ENCODE data around the gene CYP39A1. TPM values are rescaled to one million over a fixed set of nuclear protein-coding genes. Genes with fewer than 3 reads are reported as not detected.
A peak's percentile ranks its signal among the peaks of the same experiment; 100 is the strongest.

The CYP39A1 gene
- total and polyA plus RNA-seq, 2 experiments from 2014 or later = 1.5 to 3.5 TPM

DNA sequence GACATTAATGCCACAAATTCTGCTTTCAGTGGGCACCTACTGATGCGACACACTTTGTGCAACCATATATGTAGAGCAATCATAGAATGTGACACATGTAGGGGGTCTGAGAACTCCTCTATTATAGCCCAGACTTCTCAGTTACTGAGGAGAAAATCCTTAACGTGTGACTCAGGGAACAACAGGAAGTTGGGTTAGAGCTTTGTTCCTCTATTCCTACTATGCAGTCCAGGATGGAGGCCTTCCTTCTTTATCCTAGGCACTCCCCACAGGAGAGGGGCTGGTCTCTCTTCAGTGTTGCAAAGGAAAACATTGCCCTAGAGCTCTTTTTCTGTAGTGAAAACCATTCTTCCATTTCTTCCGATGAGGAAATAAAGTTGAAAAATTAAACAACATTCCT is 121.7 kb downstream of the CYP39A1 start:
- Mint-ChIP-seq H3K36me3 (ENCODE audit: low read depth) (no peaks in the 10 kb centered on the region), H3K4me1 (peaks cover 22% of the 10 kb centered on the region), H3K27me3 (ENCODE audit: insufficient read depth, low read depth, poor library complexity) (peaks cover 7% of the 10 kb centered on the region), H3K4me3 (no peak overlapping the region), H3K9me3 (no peaks in the 10 kb centered on the region; the same call in 2 of the 3 replicates), H3K27ac (no peak overlapping the region)
- Histone ChIP-seq H3K9me2 (ENCODE audit: insufficient read depth) (no peaks in the 10 kb centered on the region), H3K4me3 (no peak overlapping the region), H2AFZ (peak overlapping the region; percentile 57; the same call in 1 of the 2 replicates), H3K4me2 (peak overlapping the region; percentile 33; the same call in 1 of the 2 replicates), H3F3A (replicated peaks; ENCODE audit: low read depth) (no peaks in the 10 kb centered on the region), H3K27ac (ENCODE audit: low read depth) (no peak overlapping the region), H3K4me1 (ENCODE audit: insufficient read depth) (peaks cover 27% of the 10 kb centered on the region), H3K36me3 (ENCODE audit: insufficient read depth) (no peaks in the 10 kb centered on the region), H3K27me3 (ENCODE audit: insufficient read depth) (no peaks in the 10 kb centered on the region), H4K20me1 (replicated peaks; ENCODE audit: insufficient read depth) (no peaks in the 10 kb centered on the region), H3K79me2 (replicated peaks; ENCODE audit: insufficient read depth) (no peaks in the 10 kb centered on the region)
- DNase-seq (ENCODE audit: low spot score) (no peak), ATAC-seq (no peak; the same call in 2 of the 3 replicates)
- TF ChIP-seq EZH2phosphoT487 (IDR thresholded peaks at IDR 0.05; ENCODE audit: unreplicated experiment) (no peak), NANOG (IDR thresholded peaks at IDR 0.05; ENCODE audit: borderline replicate concordance) (no peak), CREB1 (CRISPR knock-in tag; IDR thresholded peaks at IDR 0.05; ENCODE audit: low read depth) (no peak), EZH2 (IDR thresholded peaks at IDR 0.05; ENCODE audit: low read depth, unreplicated experiment) (no peak), POLR2AphosphoS5 (IDR thresholded peaks at IDR 0.05; ENCODE audit: low read depth) (no peak), ZNF114 (CRISPR knock-in tag; IDR thresholded peaks at IDR 0.05) (no peak), JUNB (IDR thresholded peaks at IDR 0.05; ENCODE audit: unreplicated experiment) (no peak), ZNF331 (CRISPR knock-in tag; IDR thresholded peaks at IDR 0.05; ENCODE audit: low read depth) (no peak)
- TF ChIP-seq, protein P1, sequence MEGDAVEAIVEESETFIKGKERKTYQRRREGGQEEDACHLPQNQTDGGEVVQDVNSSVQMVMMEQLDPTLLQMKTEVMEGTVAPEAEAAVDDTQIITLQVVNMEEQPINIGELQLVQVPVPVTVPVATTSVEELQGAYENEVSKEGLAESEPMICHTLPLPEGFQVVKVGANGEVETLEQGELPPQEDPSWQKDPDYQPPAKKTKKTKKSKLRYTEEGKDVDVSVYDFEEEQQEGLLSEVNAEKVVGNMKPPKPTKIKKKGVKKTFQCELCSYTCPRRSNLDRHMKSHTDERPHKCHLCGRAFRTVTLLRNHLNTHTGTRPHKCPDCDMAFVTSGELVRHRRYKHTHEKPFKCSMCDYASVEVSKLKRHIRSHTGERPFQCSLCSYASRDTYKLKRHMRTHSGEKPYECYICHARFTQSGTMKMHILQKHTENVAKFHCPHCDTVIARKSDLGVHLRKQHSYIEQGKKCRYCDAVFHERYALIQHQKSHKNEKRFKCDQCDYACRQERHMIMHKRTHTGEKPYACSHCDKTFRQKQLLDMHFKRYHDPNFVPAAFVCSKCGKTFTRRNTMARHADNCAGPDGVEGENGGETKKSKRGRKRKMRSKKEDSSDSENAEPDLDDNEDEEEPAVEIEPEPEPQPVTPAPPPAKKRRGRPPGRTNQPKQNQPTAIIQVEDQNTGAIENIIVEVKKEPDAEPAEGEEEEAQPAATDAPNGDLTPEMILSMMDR (conservative IDR thresholded peaks at IDR 0.05; ENCODE audit: low read depth in 2 of 2) = no peak
- TF ChIP-seq, protein P2, sequence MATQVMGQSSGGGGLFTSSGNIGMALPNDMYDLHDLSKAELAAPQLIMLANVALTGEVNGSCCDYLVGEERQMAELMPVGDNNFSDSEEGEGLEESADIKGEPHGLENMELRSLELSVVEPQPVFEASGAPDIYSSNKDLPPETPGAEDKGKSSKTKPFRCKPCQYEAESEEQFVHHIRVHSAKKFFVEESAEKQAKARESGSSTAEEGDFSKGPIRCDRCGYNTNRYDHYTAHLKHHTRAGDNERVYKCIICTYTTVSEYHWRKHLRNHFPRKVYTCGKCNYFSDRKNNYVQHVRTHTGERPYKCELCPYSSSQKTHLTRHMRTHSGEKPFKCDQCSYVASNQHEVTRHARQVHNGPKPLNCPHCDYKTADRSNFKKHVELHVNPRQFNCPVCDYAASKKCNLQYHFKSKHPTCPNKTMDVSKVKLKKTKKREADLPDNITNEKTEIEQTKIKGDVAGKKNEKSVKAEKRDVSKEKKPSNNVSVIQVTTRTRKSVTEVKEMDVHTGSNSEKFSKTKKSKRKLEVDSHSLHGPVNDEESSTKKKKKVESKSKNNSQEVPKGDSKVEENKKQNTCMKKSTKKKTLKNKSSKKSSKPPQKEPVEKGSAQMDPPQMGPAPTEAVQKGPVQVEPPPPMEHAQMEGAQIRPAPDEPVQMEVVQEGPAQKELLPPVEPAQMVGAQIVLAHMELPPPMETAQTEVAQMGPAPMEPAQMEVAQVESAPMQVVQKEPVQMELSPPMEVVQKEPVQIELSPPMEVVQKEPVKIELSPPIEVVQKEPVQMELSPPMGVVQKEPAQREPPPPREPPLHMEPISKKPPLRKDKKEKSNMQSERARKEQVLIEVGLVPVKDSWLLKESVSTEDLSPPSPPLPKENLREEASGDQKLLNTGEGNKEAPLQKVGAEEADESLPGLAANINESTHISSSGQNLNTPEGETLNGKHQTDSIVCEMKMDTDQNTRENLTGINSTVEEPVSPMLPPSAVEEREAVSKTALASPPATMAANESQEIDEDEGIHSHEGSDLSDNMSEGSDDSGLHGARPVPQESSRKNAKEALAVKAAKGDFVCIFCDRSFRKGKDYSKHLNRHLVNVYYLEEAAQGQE (IDR thresholded peaks at IDR 0.05; ENCODE audit: unreplicated experiment) = no peak
- TF ChIP-seq, protein P3, sequence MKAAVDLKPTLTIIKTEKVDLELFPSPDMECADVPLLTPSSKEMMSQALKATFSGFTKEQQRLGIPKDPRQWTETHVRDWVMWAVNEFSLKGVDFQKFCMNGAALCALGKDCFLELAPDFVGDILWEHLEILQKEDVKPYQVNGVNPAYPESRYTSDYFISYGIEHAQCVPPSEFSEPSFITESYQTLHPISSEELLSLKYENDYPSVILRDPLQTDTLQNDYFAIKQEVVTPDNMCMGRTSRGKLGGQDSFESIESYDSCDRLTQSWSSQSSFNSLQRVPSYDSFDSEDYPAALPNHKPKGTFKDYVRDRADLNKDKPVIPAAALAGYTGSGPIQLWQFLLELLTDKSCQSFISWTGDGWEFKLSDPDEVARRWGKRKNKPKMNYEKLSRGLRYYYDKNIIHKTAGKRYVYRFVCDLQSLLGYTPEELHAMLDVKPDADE (IDR thresholded peaks at IDR 0.05) = no peak
- TF ChIP-seq, protein P4, sequence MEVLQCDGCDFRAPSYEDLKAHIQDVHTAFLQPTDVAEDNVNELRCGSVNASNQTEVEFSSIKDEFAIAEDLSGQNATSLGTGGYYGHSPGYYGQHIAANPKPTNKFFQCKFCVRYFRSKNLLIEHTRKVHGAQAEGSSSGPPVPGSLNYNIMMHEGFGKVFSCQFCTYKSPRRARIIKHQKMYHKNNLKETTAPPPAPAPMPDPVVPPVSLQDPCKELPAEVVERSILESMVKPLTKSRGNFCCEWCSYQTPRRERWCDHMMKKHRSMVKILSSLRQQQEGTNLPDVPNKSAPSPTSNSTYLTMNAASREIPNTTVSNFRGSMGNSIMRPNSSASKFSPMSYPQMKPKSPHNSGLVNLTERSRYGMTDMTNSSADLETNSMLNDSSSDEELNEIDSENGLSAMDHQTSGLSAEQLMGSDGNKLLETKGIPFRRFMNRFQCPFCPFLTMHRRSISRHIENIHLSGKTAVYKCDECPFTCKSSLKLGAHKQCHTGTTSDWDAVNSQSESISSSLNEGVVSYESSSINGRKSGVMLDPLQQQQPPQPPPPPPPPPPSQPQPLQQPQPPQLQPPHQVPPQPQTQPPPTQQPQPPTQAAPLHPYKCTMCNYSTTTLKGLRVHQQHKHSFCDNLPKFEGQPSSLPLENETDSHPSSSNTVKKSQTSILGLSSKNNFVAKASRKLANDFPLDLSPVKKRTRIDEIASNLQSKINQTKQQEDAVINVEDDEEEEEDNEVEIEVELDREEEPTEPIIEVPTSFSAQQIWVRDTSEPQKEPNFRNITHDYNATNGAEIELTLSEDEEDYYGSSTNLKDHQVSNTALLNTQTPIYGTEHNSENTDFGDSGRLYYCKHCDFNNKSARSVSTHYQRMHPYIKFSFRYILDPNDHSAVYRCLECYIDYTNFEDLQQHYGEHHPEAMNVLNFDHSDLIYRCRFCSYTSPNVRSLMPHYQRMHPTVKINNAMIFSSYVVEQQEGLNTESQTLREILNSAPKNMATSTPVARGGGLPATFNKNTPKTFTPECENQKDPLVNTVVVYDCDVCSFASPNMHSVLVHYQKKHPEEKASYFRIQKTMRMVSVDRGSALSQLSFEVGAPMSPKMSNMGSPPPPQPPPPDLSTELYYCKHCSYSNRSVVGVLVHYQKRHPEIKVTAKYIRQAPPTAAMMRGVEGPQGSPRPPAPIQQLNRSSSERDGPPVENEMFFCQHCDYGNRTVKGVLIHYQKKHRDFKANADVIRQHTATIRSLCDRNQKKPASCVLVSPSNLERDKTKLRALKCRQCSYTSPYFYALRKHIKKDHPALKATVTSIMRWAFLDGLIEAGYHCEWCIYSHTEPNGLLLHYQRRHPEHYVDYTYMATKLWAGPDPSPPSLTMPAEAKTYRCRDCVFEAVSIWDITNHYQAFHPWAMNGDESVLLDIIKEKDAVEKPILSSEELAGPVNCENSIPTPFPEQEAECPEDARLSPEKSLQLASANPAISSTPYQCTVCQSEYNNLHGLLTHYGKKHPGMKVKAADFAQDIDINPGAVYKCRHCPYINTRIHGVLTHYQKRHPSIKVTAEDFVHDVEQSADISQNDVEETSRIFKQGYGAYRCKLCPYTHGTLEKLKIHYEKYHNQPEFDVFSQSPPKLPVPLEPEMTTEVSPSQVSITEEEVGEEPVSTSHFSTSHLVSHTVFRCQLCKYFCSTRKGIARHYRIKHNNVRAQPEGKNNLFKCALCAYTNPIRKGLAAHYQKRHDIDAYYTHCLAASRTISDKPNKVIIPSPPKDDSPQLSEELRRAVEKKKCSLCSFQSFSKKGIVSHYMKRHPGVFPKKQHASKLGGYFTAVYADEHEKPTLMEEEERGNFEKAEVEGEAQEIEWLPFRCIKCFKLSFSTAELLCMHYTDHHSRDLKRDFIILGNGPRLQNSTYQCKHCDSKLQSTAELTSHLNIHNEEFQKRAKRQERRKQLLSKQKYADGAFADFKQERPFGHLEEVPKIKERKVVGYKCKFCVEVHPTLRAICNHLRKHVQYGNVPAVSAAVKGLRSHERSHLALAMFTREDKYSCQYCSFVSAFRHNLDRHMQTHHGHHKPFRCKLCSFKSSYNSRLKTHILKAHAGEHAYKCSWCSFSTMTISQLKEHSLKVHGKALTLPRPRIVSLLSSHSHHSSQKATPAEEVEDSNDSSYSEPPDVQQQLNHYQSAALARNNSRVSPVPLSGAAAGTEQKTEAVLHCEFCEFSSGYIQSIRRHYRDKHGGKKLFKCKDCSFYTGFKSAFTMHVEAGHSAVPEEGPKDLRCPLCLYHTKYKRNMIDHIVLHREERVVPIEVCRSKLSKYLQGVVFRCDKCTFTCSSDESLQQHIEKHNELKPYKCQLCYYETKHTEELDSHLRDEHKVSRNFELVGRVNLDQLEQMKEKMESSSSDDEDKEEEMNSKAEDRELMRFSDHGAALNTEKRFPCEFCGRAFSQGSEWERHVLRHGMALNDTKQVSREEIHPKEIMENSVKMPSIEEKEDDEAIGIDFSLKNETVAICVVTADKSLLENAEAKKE (CRISPR knock-in tag; IDR thresholded peaks at IDR 0.05) = no peak
